ENCODE results near the gene TSPAN3.

The TSPAN3 gene

DNA sequence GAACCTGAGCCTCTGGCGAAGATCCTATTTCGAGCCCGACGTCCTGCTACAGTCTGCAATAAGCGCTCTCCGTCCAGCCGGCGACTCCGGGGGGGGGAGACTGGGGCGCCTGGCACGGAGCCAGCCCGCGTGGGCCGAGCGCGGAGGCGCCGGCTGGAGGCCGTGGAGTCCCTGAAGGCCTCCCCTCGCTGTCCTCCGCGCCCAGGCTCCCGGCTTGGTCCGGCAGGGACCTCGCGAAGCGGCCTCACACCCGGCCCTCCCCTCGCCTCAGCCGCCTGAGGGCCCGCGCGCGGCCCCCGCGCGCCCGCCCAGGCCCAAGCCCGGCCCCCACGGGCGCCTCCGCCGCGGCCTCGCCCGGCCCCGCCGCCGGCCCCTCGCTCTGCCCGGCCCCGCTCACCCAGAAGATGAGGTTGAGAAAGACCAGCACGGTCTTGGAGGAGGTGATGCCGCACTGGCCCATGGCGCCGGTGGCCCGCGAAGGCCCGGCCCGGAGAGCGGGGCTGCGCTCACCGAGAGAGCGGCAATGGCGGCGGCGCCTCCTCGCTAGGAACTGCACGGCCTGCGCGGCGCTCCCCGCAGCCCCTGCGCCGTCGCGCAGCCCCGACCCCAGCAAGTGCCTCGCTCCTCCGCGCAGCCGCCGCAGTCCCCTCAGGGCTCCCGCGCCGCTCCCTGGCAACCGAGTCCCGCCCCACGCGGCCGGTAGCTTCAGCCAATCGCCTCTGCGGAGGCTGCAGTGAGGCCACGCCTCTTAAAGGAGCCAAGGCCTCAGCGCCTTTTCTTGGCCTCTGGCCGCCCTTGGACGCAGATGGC is at the start of gene TSPAN3:
Gene TSPAN3, minus strand, starts transcription at position 615 of the 810 bp plus-strand sequence. Its CDS starts 155 bp downstream, at position 460.
- peak within 1 kb of the TSS; percentile 87 for H3K4me3 ChIP-seq (ENCODE audit: low read depth, low read length)
- no peak for TF ChIP-seq CTCF (IDR thresholded peaks at IDR 0.05; ENCODE audit: borderline replicate concordance, insufficient read depth, low read depth, low read length)

GRCh38 chr15:77120576-77120975 is 49.7 kb upstream of the TSPAN3 start:
- no peak overlapping the region for H3K4me3 ChIP-seq (ENCODE audit: low read depth, low read length)
- TF ChIP-seq CTCF (IDR thresholded peaks at IDR 0.05; ENCODE audit: borderline replicate concordance, insufficient read depth, low read depth, low read length), result no peak

- TF ChIP-seq CTCF (IDR thresholded peaks at IDR 0.05; ENCODE audit: borderline replicate concordance, insufficient read depth, low read depth, low read length), result no peak
- no peak overlapping the region for H3K4me3 ChIP-seq (ENCODE audit: low read depth, low read length)
These were observed 48.5 kb upstream of the TSPAN3 start for GRCh38 chr15:77119446-77119845.

DNA sequence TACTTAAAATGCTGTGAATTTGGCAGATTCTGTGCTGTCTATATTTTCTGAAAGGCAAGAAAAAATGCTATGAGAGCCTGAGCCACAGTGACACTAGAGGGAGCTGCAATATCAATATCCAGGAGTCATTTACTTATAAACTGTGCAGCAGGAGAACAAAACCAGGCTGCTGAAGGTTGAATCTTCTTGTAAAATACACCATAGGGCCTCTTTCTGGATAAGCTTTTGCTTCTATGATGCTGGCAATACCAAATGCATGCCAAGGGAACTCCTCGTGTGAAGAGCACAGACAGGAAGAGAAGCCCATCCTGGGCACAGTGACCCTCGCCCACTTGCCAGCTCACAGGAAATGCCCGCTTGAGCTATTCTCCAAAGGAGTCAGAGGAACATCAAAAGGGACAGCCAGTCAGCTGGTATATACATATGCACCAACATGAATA is 48.0 kb upstream of the TSPAN3 start:
- peak; percentile 60; the same call in 1 of the 2 replicates for TF ChIP-seq CTCF (IDR thresholded peaks at IDR 0.05; ENCODE audit: borderline replicate concordance, insufficient read depth, low read depth, low read length)
- no peak overlapping the region for H3K4me3 ChIP-seq (ENCODE audit: low read depth, low read length)

- no peak for TF ChIP-seq CTCF (IDR thresholded peaks at IDR 0.05; ENCODE audit: borderline replicate concordance, insufficient read depth, low read depth, low read length)
- no peak overlapping the region for H3K4me3 ChIP-seq (ENCODE audit: low read depth, low read length)
These were observed 44.3 kb upstream of the TSPAN3 start for GRCh38 chr15:77115179-77115578.

DNA sequence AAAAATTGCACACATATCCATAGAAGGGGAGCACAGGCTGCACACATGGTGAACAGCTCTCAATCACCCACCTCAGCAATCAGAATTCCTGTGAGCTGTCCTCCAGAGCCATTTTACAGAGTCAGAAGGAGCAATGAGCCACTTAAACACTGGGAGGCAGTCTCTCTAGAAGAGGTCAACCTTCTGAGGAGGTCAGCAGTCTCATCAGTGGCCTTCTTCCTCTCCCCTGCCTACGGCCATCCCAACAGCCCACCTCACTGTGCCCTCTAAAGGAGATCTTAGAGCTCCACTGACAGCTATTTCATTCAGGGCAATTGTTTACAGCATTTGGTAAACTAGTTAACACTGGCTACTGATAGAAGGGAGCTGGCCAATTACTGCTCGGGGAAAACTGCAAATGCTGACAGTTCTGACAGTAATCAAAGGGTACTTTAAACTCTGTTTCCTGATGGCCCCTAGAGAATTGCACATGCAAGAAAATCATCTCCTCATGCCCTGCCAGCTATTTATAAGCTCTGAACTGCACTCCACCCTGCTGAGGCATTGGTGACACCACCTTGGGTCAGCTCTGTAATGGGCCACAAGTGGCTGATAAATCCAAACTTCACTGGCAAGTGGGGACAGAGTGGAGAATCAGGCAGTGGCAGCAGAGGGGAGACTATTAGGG is 42.1 kb upstream of the TSPAN3 start:
- no peak for TF ChIP-seq CTCF (IDR thresholded peaks at IDR 0.05; ENCODE audit: borderline replicate concordance, insufficient read depth, low read depth, low read length)
- no peak overlapping the region for H3K4me3 ChIP-seq (ENCODE audit: low read depth, low read length)
